ENCODE measurements around the gene CTAG2.

Gene CTAG2

GRCh38 chrX:154658957-154659356 is 5.6 kb upstream of the CTAG2 start:
- no peak overlapping the region for H2BK5ac ChIP-seq (ENCODE audit: low read length)
- no peak overlapping the region for H3K4ac ChIP-seq (ENCODE audit: low read depth, low read length)
- no peak overlapping the region for H3K18ac ChIP-seq (ENCODE audit: low read length)
- WGBS (ENCODE audit: extremely low coverage, insufficient coverage, low lambda C conversion rate): no CpG with 5 or more reads among the region's 11 CpGs
- H4K5ac ChIP-seq (ENCODE audit: low read length): no peak overlapping the region
- H3K4me1 ChIP-seq (ENCODE audit: control insufficient read depth, low read depth, low read length): no peaks in the 10 kb centered on the region
- no peak overlapping the region for H3K56ac ChIP-seq (ENCODE audit: low read length)
- H2BK120ac ChIP-seq (ENCODE audit: low read depth, low read length): no peak overlapping the region
- H3K36me3 ChIP-seq (ENCODE audit: control insufficient read depth, insufficient read depth, low read length): no peaks in the 10 kb centered on the region
- no peak overlapping the region for H2AK5ac ChIP-seq (ENCODE audit: low read length)
- no peak overlapping the region for H4K8ac ChIP-seq (ENCODE audit: low read depth, low read length)
- no peak overlapping the region for H3K9ac ChIP-seq (ENCODE audit: low read length)
- no peak overlapping the region for H3K4me3 ChIP-seq (ENCODE audit: low read length)
- no peaks in the 10 kb centered on the region for H3K79me1 ChIP-seq (ENCODE audit: low read length)
- H3K79me2 ChIP-seq (ENCODE audit: control insufficient read depth, insufficient read depth, low read length): no peaks in the 10 kb centered on the region
- no peak overlapping the region for H2BK15ac ChIP-seq (replicated peaks; ENCODE audit: low read depth)
- no peak overlapping the region for H3K4me2 ChIP-seq (ENCODE audit: low read length)
- DNase-seq: no peak
- H3K27me3 ChIP-seq (ENCODE audit: insufficient read depth, low read length, poor library complexity): no peaks in the 10 kb centered on the region
- no peak overlapping the region for H3K27ac ChIP-seq (ENCODE audit: low read depth, low read length)
- no peak overlapping the region for H3K23ac ChIP-seq (ENCODE audit: low read length)

GRCh38 chrX:154658187-154658586 is 4.8 kb upstream of the CTAG2 start:
- H3K23ac ChIP-seq (ENCODE audit: low read length): no peak overlapping the region
- no peak overlapping the region for H3K56ac ChIP-seq (ENCODE audit: low read length)
- no peak overlapping the region for H2BK120ac ChIP-seq (ENCODE audit: low read depth, low read length)
- H4K8ac ChIP-seq (ENCODE audit: low read depth, low read length): no peak overlapping the region
- H4K5ac ChIP-seq (ENCODE audit: low read length): no peak overlapping the region
- H3K18ac ChIP-seq (ENCODE audit: low read length): no peak overlapping the region
- WGBS (ENCODE audit: extremely low coverage, insufficient coverage, low lambda C conversion rate): no CpG with 5 or more reads among the region's 12 CpGs
- no peak overlapping the region for H2BK5ac ChIP-seq (ENCODE audit: low read length)
- H3K4me2 ChIP-seq (ENCODE audit: low read length): no peak overlapping the region
- H3K79me1 ChIP-seq (ENCODE audit: low read length): no peaks in the 10 kb centered on the region
- no peak for DNase-seq
- H3K9ac ChIP-seq (ENCODE audit: low read length): no peak overlapping the region
- no peak overlapping the region for H2BK15ac ChIP-seq (replicated peaks; ENCODE audit: low read depth)
- no peaks in the 10 kb centered on the region for H3K27me3 ChIP-seq (ENCODE audit: insufficient read depth, low read length, poor library complexity)
- no peak overlapping the region for H3K4ac ChIP-seq (ENCODE audit: low read depth, low read length)
- no peaks in the 10 kb centered on the region for H3K79me2 ChIP-seq (ENCODE audit: control insufficient read depth, insufficient read depth, low read length)
- H3K27ac ChIP-seq (ENCODE audit: low read depth, low read length): no peak overlapping the region
- no peaks in the 10 kb centered on the region for H3K36me3 ChIP-seq (ENCODE audit: control insufficient read depth, insufficient read depth, low read length)
- no peak overlapping the region for H3K4me3 ChIP-seq (ENCODE audit: low read length)
- no peaks in the 10 kb centered on the region for H3K4me1 ChIP-seq (ENCODE audit: control insufficient read depth, low read depth, low read length)
- H2AK5ac ChIP-seq (ENCODE audit: low read length): no peak overlapping the region

- H3K79me1 ChIP-seq (ENCODE audit: low read length): no peaks in the 10 kb centered on the region
- no peak overlapping the region for H3K18ac ChIP-seq (ENCODE audit: low read length)
- H3K4ac ChIP-seq (ENCODE audit: low read depth, low read length): no peak overlapping the region
- H4K5ac ChIP-seq (ENCODE audit: low read length): no peak overlapping the region
- H3K27me3 ChIP-seq (ENCODE audit: insufficient read depth, low read length, poor library complexity): no peaks in the 10 kb centered on the region
- H2AK5ac ChIP-seq (ENCODE audit: low read length): no peak overlapping the region
- no peaks in the 10 kb centered on the region for H3K36me3 ChIP-seq (ENCODE audit: control insufficient read depth, insufficient read depth, low read length)
- H3K4me2 ChIP-seq (ENCODE audit: low read length): no peak overlapping the region
- no peak overlapping the region for H4K8ac ChIP-seq (ENCODE audit: low read depth, low read length)
- H2BK120ac ChIP-seq (ENCODE audit: low read depth, low read length): no peak overlapping the region
- no CpG with 5 or more reads among the region's 15 CpGs for WGBS (ENCODE audit: extremely low coverage, insufficient coverage, low lambda C conversion rate)
- no peaks in the 10 kb centered on the region for H3K4me1 ChIP-seq (ENCODE audit: control insufficient read depth, low read depth, low read length)
- no peak for DNase-seq
- H2BK5ac ChIP-seq (ENCODE audit: low read length): no peak overlapping the region
- H3K23ac ChIP-seq (ENCODE audit: low read length): no peak overlapping the region
- H3K4me3 ChIP-seq (ENCODE audit: low read length): no peak overlapping the region
- H3K79me2 ChIP-seq (ENCODE audit: control insufficient read depth, insufficient read depth, low read length): no peaks in the 10 kb centered on the region
- no peak overlapping the region for H3K56ac ChIP-seq (ENCODE audit: low read length)
- H2BK15ac ChIP-seq (replicated peaks; ENCODE audit: low read depth): no peak overlapping the region
- H3K27ac ChIP-seq (ENCODE audit: low read depth, low read length): no peak overlapping the region
- no peak overlapping the region for H3K9ac ChIP-seq (ENCODE audit: low read length)
Measured at GRCh38 chrX:154657226-154657805, 3.9 kb upstream of the CTAG2 start.

- H3K56ac ChIP-seq (ENCODE audit: low read length): no peak overlapping the region
- H2BK15ac ChIP-seq (replicated peaks; ENCODE audit: low read depth): no peak overlapping the region
- H4K8ac ChIP-seq (ENCODE audit: low read depth, low read length): no peak overlapping the region
- H3K79me1 ChIP-seq (ENCODE audit: low read length): no peaks in the 10 kb centered on the region
- no peaks in the 10 kb centered on the region for H3K4me1 ChIP-seq (ENCODE audit: control insufficient read depth, low read depth, low read length)
- no peak overlapping the region for H3K18ac ChIP-seq (ENCODE audit: low read length)
- H4K5ac ChIP-seq (ENCODE audit: low read length): no peak overlapping the region
- H2BK120ac ChIP-seq (ENCODE audit: low read depth, low read length): no peak overlapping the region
- no peak overlapping the region for H2AK5ac ChIP-seq (ENCODE audit: low read length)
- H3K27me3 ChIP-seq (ENCODE audit: insufficient read depth, low read length, poor library complexity): no peaks in the 10 kb centered on the region
- H3K9ac ChIP-seq (ENCODE audit: low read length): no peak overlapping the region
- no peak overlapping the region for H3K4ac ChIP-seq (ENCODE audit: low read depth, low read length)
- no peak overlapping the region for H3K27ac ChIP-seq (ENCODE audit: low read depth, low read length)
- no peak overlapping the region for H3K23ac ChIP-seq (ENCODE audit: low read length)
- no peak overlapping the region for H3K4me3 ChIP-seq (ENCODE audit: low read length)
- no peak overlapping the region for H2BK5ac ChIP-seq (ENCODE audit: low read length)
- no peaks in the 10 kb centered on the region for H3K36me3 ChIP-seq (ENCODE audit: control insufficient read depth, insufficient read depth, low read length)
- no CpG with 5 or more reads among the region's 11 CpGs for WGBS (ENCODE audit: extremely low coverage, insufficient coverage, low lambda C conversion rate)
- H3K79me2 ChIP-seq (ENCODE audit: control insufficient read depth, insufficient read depth, low read length): no peaks in the 10 kb centered on the region
- H3K4me2 ChIP-seq (ENCODE audit: low read length): no peak overlapping the region
- DNase-seq: no peak
Measured at GRCh38 chrX:154655786-154656185, 2.4 kb upstream of the CTAG2 start.

- Histone ChIP-seq H4K5ac (ENCODE audit: low read length) (no peak overlapping the region), H2BK5ac (ENCODE audit: low read length) (no peak overlapping the region), H3K4me2 (ENCODE audit: low read length) (no peak overlapping the region), H2BK120ac (ENCODE audit: low read depth, low read length) (no peak overlapping the region), H3K9ac (ENCODE audit: low read length) (no peak overlapping the region), H3K27ac (ENCODE audit: low read depth, low read length) (no peak overlapping the region), H3K79me1 (ENCODE audit: low read length) (no peaks in the 10 kb centered on the region), H3K4me3 (ENCODE audit: low read length) (no peak overlapping the region), H3K56ac (ENCODE audit: low read length) (no peak overlapping the region), H3K36me3 (ENCODE audit: control insufficient read depth, insufficient read depth, low read length) (no peaks in the 10 kb centered on the region), H3K79me2 (ENCODE audit: control insufficient read depth, insufficient read depth, low read length) (no peaks in the 10 kb centered on the region), H2BK15ac (replicated peaks; ENCODE audit: low read depth) (no peak overlapping the region), H4K8ac (ENCODE audit: low read depth, low read length) (no peak overlapping the region), H3K4ac (ENCODE audit: low read depth, low read length) (no peak overlapping the region), H3K18ac (ENCODE audit: low read length) (no peak overlapping the region), H3K23ac (ENCODE audit: low read length) (no peak overlapping the region), H3K4me1 (ENCODE audit: control insufficient read depth, low read depth, low read length) (no peaks in the 10 kb centered on the region), H3K27me3 (ENCODE audit: insufficient read depth, low read length, poor library complexity) (no peaks in the 10 kb centered on the region), H2AK5ac (ENCODE audit: low read length) (no peak overlapping the region)
- DNase-seq: no peak
- WGBS (ENCODE audit: extremely low coverage, insufficient coverage, low lambda C conversion rate): no CpG with 5 or more reads among the region's 6 CpGs
Measured at GRCh38 chrX:154655346-154655745, 2.0 kb upstream of the CTAG2 start.

GRCh38 chrX:154654925-154655324 is 1.5 kb upstream of the CTAG2 start:
- no CpG with 5 or more reads among the region's 15 CpGs for WGBS (ENCODE audit: extremely low coverage, insufficient coverage, low lambda C conversion rate)
- no peak overlapping the region for H3K4ac ChIP-seq (ENCODE audit: low read depth, low read length)
- no peak overlapping the region for H2BK120ac ChIP-seq (ENCODE audit: low read depth, low read length)
- no peaks in the 10 kb centered on the region for H3K4me1 ChIP-seq (ENCODE audit: control insufficient read depth, low read depth, low read length)
- H2BK15ac ChIP-seq (replicated peaks; ENCODE audit: low read depth): no peak overlapping the region
- no peak overlapping the region for H3K4me2 ChIP-seq (ENCODE audit: low read length)
- no peak overlapping the region for H3K9ac ChIP-seq (ENCODE audit: low read length)
- H3K36me3 ChIP-seq (ENCODE audit: control insufficient read depth, insufficient read depth, low read length): no peaks in the 10 kb centered on the region
- H2BK5ac ChIP-seq (ENCODE audit: low read length): no peak overlapping the region
- no peak overlapping the region for H3K56ac ChIP-seq (ENCODE audit: low read length)
- H3K27ac ChIP-seq (ENCODE audit: low read depth, low read length): no peak overlapping the region
- H3K79me2 ChIP-seq (ENCODE audit: control insufficient read depth, insufficient read depth, low read length): no peaks in the 10 kb centered on the region
- H3K4me3 ChIP-seq (ENCODE audit: low read length): no peak overlapping the region
- H2AK5ac ChIP-seq (ENCODE audit: low read length): no peak overlapping the region
- no peak overlapping the region for H3K18ac ChIP-seq (ENCODE audit: low read length)
- H4K8ac ChIP-seq (ENCODE audit: low read depth, low read length): no peak overlapping the region
- no peak overlapping the region for H3K23ac ChIP-seq (ENCODE audit: low read length)
- DNase-seq: no peak
- H3K27me3 ChIP-seq (ENCODE audit: insufficient read depth, low read length, poor library complexity): no peaks in the 10 kb centered on the region
- no peak overlapping the region for H4K5ac ChIP-seq (ENCODE audit: low read length)
- H3K79me1 ChIP-seq (ENCODE audit: low read length): no peaks in the 10 kb centered on the region

Measured in mesendoderm (in vitro differentiated cells).